Choroid plexus epithelial cell (primary cell): ENCODE measurements around the gene ZP1.

ENCODE experiments used
- DNase-seq: peaks from one replicate; pipeline ENCODE4 v3.0.0-alpha.2; 2010; ENCODE audit warnings: low read depth
- H3K4me3 ChIP-seq: 2 replicates; pipeline ENCODE4 v1.5.1; 2011; ENCODE audit warnings: low read depth, mild to moderate bottlenecking, control low read depth, low read length, moderate library complexity
- CTCF ChIP-seq: conservative IDR thresholded peaks from 2 replicates; pipeline ENCODE4 v1.5.1; 2011; ENCODE audit warnings: low read depth, mild to moderate bottlenecking, control low read depth, inconsistent platforms, low read length, moderate library complexity

ZP1 gene

GRCh38 chr11:60851327-60852104, 15.8 kb upstream of the ZP1 start:
- no peak for TF ChIP-seq CTCF
- no peak for DNase-seq
- no peak overlapping the region for H3K4me3 ChIP-seq

GRCh38 chr11:60852117-60852981, 15.0 kb upstream of the ZP1 start:
- H3K4me3 ChIP-seq, result no peak overlapping the region
- no peak for TF ChIP-seq CTCF
- no peak for DNase-seq

GRCh38 chr11:60852982-60853950, 14.1 kb upstream of the ZP1 start:
- DNase-seq, result no peak
- no peak overlapping the region for H3K4me3 ChIP-seq

GRCh38 chr11:60854140-60854846, 13.0 kb upstream of the ZP1 start:
- no peak for DNase-seq
- H3K4me3 ChIP-seq, result no peak overlapping the region
- TF ChIP-seq CTCF, result no peak

More at GRCh38 chr11:60852982-60853950, 14.1 kb upstream of the ZP1 start:
- TF ChIP-seq CTCF, result no peak

- TF ChIP-seq CTCF, result no peak
- DNase-seq, result no peak
- no peak overlapping the region for H3K4me3 ChIP-seq
Measured at GRCh38 chr11:60854847-60855725, 12.3 kb upstream of the ZP1 start.
